GM12878 (cell line): ENCODE data around the gene TPBGL. TPM values are rescaled to one million over a fixed set of nuclear protein-coding genes. Genes with fewer than 3 reads are reported as not detected.

Source experiments
- ATAC-seq: fragments of 200-7000 bp; cut with Tn5 transposase; 3 replicates; pipeline ENCODE4 v1.9.1; 2020; ENCODE audit warnings: mild to moderate bottlenecking, moderate library complexity
- BruUV-seq: library from RNA; stranded (reverse); fragments of 400-500 nt; replicated peaks from 2 replicates; lab custom pipeline; 2021; lab: Mats Ljungman, UMichigan
- CTCF ChIA-PET: fragments of 300-600 bp; sonication (Branson Sonifier 250); formaldehyde crosslinking; extraction: SDS; loops from one replicate; lab custom pipeline; 2021; ENCODE audit warnings: inconsistent platforms; lab: Yijun Ruan, JAX
- POLR2A ChIA-PET: fragments of 350-600 bp; formaldehyde crosslinking; extraction: SDS; loops from one replicate; lab custom pipeline; 2021; ENCODE audit warnings: inconsistent platforms; lab: Charles Lee
- RAD21 ChIA-PET: fragments of 300-600 bp; sonication (Branson Sonifier 250); formaldehyde crosslinking; loops from one replicate; lab custom pipeline; 2023; ENCODE audit warnings: antibody characterized with exemption; ENCODE audit not compliant: unreplicated experiment; lab: Charles Lee
- SMC1A ChIA-PET: fragments of 300-600 bp; sonication (Branson Sonifier 250); formaldehyde crosslinking; loops from one replicate; lab custom pipeline; 2023; ENCODE audit not compliant: unreplicated experiment, uncharacterized antibody; lab: Charles Lee
- DNase-seq: peaks from one replicate; pipeline ENCODE4 v3.0.0-alpha.2; 2011; ENCODE audit warnings: low read depth, low spot score
- FAIRE-seq: peaks from 3 replicates; lab custom pipeline; 2011; peaks lifted over from hg19 to GRCh38; lab: Jason Lieb, UNC
- H2AFZ ChIP-seq: 2 replicates; pipeline ENCODE4 v1.6.0; 2011; ENCODE audit warnings: low read depth, low read length, control low read depth; ENCODE audit not compliant: control insufficient read depth
- H3K27ac ChIP-seq: 2 replicates; pipeline ENCODE4 v1.5.1; 2011; ENCODE audit warnings: control low read depth; ENCODE audit not compliant: control insufficient read depth, insufficient read depth
- H3K27me3 ChIP-seq, 2 experiments: replicated peaks in 1 of 2; 2 replicates each; pipeline versions ENCODE4 v1.6.0 to v1.6.1; 2011; ENCODE audit warnings: low read length in 1 of 2; ENCODE audit not compliant: control insufficient read depth in 2 of 2, insufficient read depth in 2 of 2
- H3K36me3 ChIP-seq, 2 experiments: 2 replicates each; pipeline ENCODE4 v1.5.1; 2011; ENCODE audit warnings: low read length in 1 of 2; ENCODE audit not compliant: control insufficient read depth in 2 of 2, insufficient read depth in 2 of 2
- H3K4me1 ChIP-seq: 2 replicates; pipeline ENCODE4 v1.6.1; 2011; ENCODE audit warnings: mild to moderate bottlenecking, low read length, moderate library complexity, mixed read lengths; ENCODE audit not compliant: control insufficient read depth, insufficient read depth
- H3K4me2 ChIP-seq: 2 replicates; pipeline ENCODE4 v1.6.0; 2011; ENCODE audit warnings: control low read depth; ENCODE audit not compliant: control insufficient read depth, insufficient read depth
- H3K4me3 ChIP-seq: fragments of 200-600 bp; sonication (generic); 2 replicates; pipeline ENCODE4 v1.5.1; 2016
- H3K79me2 ChIP-seq: 2 replicates; pipeline ENCODE4 v1.6.0; 2011; ENCODE audit warnings: low read length; ENCODE audit not compliant: control insufficient read depth, insufficient read depth
- H3K9ac ChIP-seq: 2 replicates; pipeline ENCODE4 v1.8.0; 2011; ENCODE audit warnings: low read length, control low read depth, mixed read lengths; ENCODE audit not compliant: control insufficient read depth, insufficient read depth
- H3K9me3 ChIP-seq: replicated peaks from 3 replicates; pipeline ENCODE4 v1.5.1; 2011; ENCODE audit warnings: mild to moderate bottlenecking, low read length; ENCODE audit not compliant: control insufficient read depth, insufficient read depth
- H4K20me1 ChIP-seq: 2 replicates; pipeline ENCODE4 v1.6.0; 2011; ENCODE audit not compliant: control insufficient read depth, insufficient read depth
- ATF3 ChIP-seq: IDR thresholded peaks from 2 replicates; pipeline ENCODE4 v1.6.1; 2011; ENCODE audit warnings: low read depth, mild to moderate bottlenecking, low read length, moderate library complexity, borderline replicate concordance; ENCODE audit errors: extremely low read depth
- HDGF ChIP-seq: fragments of 450-650 bp; IDR thresholded peaks from 2 replicates; pipeline ENCODE4 v1.6.1; 2016; ENCODE audit warnings: antibody characterized with exemption
- SP1 ChIP-seq: IDR thresholded peaks from one replicate; pipeline ENCODE4 v1.6.1; 2011; ENCODE audit warnings: low read depth, low read length
- WGBS: methylation state at CpG from one replicate; pipeline ENCODE4 v1.1.6; 2016; ENCODE audit warnings: low lambda C conversion rate; ENCODE audit not compliant: insufficient replicate concordance, insufficient coverage; ENCODE audit errors: missing lambda C conversion rate; 5-methylcytosine and 5-hydroxymethylcytosine counted together
- in situ Hi-C: fragments of 300-500 bp; cut with MboI; formaldehyde crosslinking; loops from 9 replicates; pipeline ENCODE4 v1.14.3; 2018; ENCODE audit warnings: mixed read lengths
- intact Hi-C: fragments of 100-400 bp; cut with micrococcal nuclease; formaldehyde crosslinking; loops from one replicate; pipeline ENCODE4 v1.14.2; 2022; ENCODE audit not compliant: unreplicated experiment
- polyA plus RNA-seq, 11 experiments: library from polyadenylated mRNA; depleted of rRNA in 4 of 11; unstranded in 6 of 11; stranded (reverse) in 5 of 11; fragments of >200 nt; fragmentation: Nextera tagmentation in 4 of 11; fragmentation: Illumina TruSeq in 1 of 11; extraction: Ambion mirVana in 4 of 11; extraction: Trizol in 1 of 11; gene quantifications; 1 replicate in 1 of 11; 2 replicates in 10 of 11; pipeline versions ENCODE4 v1.2.1 to v1.2.3, GENCODE V29; 2011 to 2016; ENCODE audit warnings: inconsistent platforms in 2 of 11, missing spikeins in 2 of 11, low read depth in 1 of 11
- total RNA-seq, 4 experiments: library from RNA; depleted of rRNA in 3 of 4; stranded (reverse); fragments of >200 nt in 3 of 4; fragmentation: Illumina TruSeq in 1 of 4; extraction: Trizol in 1 of 4; gene quantifications; 2 replicates each; pipeline versions ENCODE4 v1.2.1 to v1.2.3, GENCODE V29; 2013 to 2021
- TF ChIP-seq, protein P1 (sequence below), 3 experiments: IDR thresholded peaks in 2 of 3; conservative IDR thresholded peaks in 1 of 3; 2 replicates each; pipeline ENCODE4 v1.5.1; 2011; ENCODE audit warnings: low read depth in 3 of 3, low read length in 3 of 3, mild to moderate bottlenecking in 3 of 3, control low read depth in 2 of 3, moderate library complexity in 2 of 3, inconsistent platforms in 1 of 3, mixed read lengths in 1 of 3; ENCODE audit not compliant: control insufficient read depth in 2 of 3, insufficient read depth in 1 of 3; ENCODE audit errors: extremely low read depth in 1 of 3

Gene TPBGL
- total and polyA plus RNA-seq, 10 of the 15 experiments (the other 5 are each of a cell fraction or from before 2014, with no cell fraction given) = not detected

- Histone ChIP-seq H3K79me2 (no peaks in the 10 kb centered on the region), H3K4me1 (no peaks in the 10 kb centered on the region), H3K9me3 (no peaks in the 10 kb centered on the region), H3K4me2 (no peak overlapping the region), H3K27me3 (peaks cover 0 to 1% of the 10 kb centered on the region in 2 experiments; a peak in 2 of 4 replicates), H3K4me3 (no peak overlapping the region), H2AFZ (no peak overlapping the region), H3K36me3 (no peaks in the 10 kb centered on the region), H4K20me1 (no peaks in the 10 kb centered on the region), H3K9ac (no peak overlapping the region), H3K27ac (no peak overlapping the region)
- no TSS peak for BruUV-seq
- WGBS = 6% methylated on average over 2 of the region's 2 CpGs
- intact Hi-C loops = no loop called here
- DNase-seq (no peak), ATAC-seq (no peak), FAIRE-seq (no peak)
- TF ChIP-seq HDGF (no peak), ATF3 (no peak), SP1 (no peak)
- TF ChIP-seq, protein P1, sequence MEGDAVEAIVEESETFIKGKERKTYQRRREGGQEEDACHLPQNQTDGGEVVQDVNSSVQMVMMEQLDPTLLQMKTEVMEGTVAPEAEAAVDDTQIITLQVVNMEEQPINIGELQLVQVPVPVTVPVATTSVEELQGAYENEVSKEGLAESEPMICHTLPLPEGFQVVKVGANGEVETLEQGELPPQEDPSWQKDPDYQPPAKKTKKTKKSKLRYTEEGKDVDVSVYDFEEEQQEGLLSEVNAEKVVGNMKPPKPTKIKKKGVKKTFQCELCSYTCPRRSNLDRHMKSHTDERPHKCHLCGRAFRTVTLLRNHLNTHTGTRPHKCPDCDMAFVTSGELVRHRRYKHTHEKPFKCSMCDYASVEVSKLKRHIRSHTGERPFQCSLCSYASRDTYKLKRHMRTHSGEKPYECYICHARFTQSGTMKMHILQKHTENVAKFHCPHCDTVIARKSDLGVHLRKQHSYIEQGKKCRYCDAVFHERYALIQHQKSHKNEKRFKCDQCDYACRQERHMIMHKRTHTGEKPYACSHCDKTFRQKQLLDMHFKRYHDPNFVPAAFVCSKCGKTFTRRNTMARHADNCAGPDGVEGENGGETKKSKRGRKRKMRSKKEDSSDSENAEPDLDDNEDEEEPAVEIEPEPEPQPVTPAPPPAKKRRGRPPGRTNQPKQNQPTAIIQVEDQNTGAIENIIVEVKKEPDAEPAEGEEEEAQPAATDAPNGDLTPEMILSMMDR (IDR thresholded peaks at IDR 0.05 in 2 of 3, conservative IDR thresholded peaks at IDR 0.05 in 1 of 3; ENCODE audit: control insufficient read depth in 2 of 3, extremely low read depth in 1 of 3, insufficient read depth in 1 of 3, low read depth in 3 of 3, low read length in 3 of 3) = no peak
- ChIA-PET RAD21 (interaction anchor here (8.9 kb wide), 1 partner anchor 58 kb away, joined by 132 read pairs; no protein-coding TSS in a partner anchor), SMC1A (interaction anchor here (8.3 kb wide), 1 partner anchor 57 kb away, joined by 111 read pairs; no protein-coding TSS in a partner anchor), CTCF (interaction anchor here (1.1 to 10.2 kb wide), 3 partner anchors 48 to 60 kb away, joined by 3 to 232 read pairs (median 4); no protein-coding TSS in a partner anchor), POLR2A (interaction anchor here (0.7 kb wide), 1 partner anchor 326 kb away, joined by 4 read pairs; no protein-coding TSS in a partner anchor)
- in situ Hi-C loops = loop anchor here (5.0 kb wide), 2 partner anchors 53 to 178 kb away; no protein-coding TSS in a partner anchor
Measured at GRCh38 chr11:75200531-75200930, 40.0 kb upstream of the TPBGL start.
